ENCODE measurements around the gene RAB43.
"Not testable (repeated sequence)": the region's sequence is repeated elsewhere in the genome, so short reads cannot be mapped to it uniquely, and the experiment has no call there.

Gene RAB43

DNA sequence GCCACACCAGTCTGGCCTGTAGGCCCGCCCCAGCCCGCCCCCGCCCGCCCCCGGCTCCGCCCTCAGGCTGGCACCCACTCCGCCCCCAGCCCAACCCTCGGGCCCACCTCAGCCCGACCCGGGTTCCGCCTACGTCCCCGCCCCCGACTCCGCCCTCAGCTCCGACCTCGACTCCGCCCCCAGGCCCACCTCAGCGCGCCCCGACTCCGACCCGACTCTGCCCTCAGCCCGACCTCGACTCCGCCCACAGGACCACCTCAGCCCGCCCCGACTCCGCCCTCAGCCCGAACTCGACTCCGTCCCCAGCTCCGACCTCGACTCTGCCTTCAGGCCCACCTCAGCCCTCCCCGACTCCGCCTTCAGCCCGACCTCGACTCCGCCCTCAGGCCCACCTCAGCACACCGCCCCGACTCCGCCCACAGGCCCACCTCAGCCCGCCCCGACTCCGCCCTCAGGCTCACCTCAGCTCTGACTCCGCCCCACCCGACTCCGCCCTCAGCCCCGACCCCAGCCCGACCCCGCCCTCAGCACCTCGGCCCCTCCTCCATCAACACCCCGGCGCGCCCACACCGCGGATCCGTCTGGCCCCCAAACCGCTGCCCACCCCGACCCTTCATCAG is at the start of gene RAB43:
Gene RAB43 (minus strand): TSS at position 13 of the 620 bp plus-strand sequence. CDS start 315 bp downstream, outside the sequence.
- peak; percentile 83 to 85 for DNase-seq (ENCODE audit: low read depth in 2 of 2)

DNA sequence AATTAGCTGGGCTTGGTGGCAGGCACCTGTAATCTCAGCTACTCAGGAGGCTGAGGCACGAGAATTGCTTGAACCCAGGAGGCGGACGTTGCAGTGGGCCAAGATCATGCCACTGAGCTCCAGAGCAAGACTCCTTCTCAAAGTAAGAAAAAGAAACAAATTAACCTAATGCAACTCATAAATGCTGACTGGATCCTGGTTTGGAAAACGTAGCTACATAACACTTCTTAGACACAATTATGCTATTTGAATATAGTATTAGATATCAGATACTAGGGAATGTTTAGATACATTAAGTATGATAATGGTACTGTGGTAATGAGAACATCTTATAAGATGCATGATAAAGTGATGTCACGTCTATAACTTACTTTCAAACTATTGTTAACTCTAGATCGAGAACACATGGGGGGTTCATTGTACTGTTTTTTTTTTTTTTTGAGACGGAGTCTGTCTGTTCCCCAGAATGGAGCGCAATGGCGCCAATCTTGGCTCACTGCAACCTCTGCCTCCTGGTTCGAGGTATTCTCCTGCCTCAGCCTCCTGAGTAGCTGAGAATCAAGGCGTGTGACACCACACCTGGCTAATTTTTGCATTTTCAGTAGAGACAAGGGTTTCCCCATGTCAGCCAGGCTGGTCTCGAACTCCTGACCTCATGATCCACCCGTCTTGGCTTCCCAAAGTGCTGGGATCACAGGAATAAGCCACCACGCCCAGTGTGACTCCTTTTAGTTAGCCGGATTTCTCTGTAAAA is 45.2 kb upstream of the RAB43 start:
- DNase-seq (ENCODE audit: low read depth in 2 of 2), result no peak

DNA sequence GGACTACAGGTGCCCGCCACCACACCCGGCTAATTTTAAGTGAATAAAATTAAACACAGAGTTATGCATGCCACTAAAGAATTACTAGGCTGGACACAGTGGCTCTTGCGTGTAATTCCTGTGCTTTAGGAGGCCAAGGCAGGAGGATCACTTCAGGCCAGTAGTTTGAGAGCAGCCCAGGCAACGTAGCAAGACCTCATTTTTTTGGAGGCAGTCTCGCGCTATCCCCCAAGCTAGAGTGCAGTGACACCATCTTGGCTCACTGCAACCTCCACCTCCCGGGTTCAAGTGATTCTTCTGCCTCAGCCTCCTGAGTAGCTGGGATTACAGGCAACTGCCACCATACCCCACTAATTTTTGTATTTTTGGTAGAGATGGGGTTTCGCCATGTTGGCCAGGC is 44.0 kb upstream of the RAB43 start:
- not testable (repeated sequence) for DNase-seq (ENCODE audit: low read depth in 2 of 2)

DNA sequence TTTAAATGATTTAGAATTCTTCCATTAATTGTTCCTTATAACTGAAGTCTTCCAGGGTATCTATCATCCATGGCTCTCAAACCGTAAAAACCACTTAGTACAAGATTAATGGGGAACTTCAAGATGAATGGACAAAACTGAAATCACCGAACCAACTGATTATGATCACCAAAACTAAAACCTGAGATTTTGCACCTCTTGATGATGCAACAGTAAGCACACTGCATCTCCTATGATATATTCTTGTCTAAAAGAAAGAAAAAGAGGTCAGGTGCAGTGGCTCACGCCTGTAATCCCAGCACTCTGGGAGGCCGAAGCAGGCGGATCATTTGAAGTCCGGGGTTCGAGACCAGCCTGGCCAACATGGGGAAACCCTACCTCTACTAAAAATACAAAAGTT is 42.9 kb upstream of the RAB43 start:
- DNase-seq (ENCODE audit: low read depth in 2 of 2), result no peak

DNA sequence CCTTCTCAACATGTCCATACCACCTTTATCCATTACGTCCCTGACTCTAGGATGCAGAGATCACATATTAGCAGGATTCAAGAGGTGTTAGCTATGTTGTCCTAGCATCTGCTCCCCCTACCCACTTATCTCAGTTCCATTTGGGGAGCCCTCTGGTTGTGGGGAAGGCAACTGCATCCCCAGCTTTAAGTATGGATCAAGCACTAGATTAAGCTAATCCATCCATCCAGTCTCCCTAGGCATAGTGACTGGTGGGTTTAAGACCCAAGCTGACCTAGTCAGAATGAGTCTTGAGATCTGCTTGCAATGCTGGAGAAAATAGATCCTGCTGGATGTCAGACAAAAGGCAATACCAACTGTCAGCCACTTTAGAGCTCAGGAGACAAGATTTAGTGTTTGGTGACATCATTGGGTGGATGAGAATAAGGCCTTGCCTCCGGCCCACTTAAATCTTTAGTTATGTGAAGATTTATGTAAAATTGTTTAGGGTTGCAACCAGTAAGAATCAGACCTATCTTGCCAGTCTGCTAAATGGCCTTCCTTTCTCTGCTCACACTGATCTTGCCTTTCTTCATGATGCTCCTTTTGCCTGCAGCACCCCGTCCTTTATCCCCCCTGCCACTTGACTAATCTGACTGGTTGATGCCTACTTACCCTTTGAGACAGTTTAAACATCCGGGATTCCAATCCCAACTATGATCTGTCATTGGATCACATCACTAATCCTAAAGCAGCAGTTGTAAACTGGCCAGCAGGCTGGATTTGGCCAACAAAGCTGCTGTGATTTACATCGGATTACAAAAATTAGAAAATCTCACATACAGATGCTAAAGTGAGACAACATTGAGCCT is 41.4 kb upstream of the RAB43 start:
- no peak for DNase-seq (ENCODE audit: low read depth in 2 of 2)

DNA sequence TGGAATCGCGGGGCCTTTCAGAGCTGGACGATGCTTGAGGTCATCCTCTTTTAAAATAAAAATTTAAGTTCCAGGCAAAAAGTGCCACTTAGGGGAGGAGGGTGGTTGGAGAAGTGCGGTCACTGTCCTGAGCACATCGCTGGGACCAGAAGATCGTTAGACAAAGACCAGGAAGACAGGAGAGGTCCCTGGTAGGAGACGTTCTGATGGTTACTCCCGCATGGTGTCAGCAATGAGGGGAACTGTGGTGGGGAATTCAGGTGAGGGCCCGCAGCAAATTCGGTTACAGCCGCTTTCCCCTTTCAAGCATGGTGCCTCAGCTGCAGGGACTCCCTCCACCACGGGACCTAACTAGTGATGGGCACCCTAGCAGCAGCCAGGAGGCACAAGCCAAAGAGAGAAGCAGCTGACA is 40.3 kb upstream of the RAB43 start:
- DNase-seq (ENCODE audit: low read depth in 2 of 2), result no peak

DNA sequence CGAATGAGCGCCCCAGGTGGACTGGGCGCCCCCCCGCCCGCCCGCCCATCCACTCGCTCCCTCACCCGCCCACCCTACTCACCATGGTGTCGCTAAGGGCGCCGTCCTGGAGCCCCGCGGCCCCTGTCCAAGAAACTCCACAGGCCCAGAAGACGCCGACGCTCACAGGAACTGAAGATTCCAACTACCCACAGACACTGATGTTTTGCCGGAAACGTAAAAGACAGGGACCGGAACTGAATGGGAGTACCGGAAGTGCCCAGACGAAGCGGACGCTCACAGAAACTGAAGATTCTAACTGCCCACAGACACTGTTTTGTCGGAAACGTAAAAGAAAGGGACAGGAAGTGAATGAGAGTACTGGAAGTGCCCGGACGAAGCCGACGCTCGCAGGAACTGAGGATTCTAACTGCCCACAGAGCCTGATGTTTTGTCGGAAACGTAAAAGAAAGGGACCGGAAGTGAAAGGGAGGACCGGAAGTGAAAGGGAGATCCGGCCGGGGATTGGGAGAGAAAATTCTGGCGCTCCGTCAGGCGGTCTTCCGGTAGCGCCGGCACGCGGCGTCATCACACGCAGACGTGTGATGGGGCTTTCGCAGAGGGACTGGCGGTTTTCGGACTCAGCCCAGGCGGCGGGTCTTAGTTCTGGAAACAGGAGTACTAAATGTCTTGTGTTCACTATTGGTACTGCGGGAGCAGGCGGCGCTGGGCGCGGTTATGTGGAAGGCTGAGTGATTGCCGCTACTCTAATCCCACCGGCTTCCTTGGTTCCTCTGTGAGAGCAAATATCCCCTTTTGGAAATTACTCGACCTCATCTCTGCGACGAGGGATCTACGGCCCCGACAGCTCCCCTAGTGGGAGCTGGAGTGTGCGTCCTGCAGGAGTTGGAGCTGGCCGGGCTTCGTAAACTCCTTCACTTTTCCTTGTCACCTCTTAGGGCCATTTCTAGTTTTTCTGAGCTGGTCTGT is 39.6 kb upstream of the RAB43 start, which contains the start of gene ISY1:
Gene ISY1 (minus strand): TSS at position 173 of the 969 bp plus-strand sequence. CDS start 88 bp downstream, at position 85.
- DNase-seq (ENCODE audit: low read depth in 2 of 2), result peak; percentile 66 to 68

DNA sequence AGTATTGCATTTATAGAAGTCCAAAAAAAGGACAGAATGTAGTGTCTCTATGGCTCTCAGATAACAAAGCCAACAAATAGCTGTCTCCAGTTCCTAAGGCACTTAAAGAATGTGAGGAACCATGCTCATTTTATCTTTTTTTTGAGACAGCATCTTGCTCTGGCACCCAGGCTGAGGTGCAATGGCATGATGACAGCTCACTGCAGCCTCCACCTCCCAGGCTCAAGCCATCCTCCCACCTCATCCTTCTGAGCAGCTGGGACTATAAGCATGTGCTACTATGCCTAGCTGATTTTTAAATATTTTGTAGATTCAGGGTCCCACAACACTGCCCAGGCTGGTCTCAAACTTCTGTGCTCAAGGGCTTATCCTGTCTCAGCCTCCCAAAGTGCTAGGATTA is 23.2 kb upstream of the RAB43 start:
- DNase-seq (ENCODE audit: low read depth in 2 of 2), result no peak

DNA sequence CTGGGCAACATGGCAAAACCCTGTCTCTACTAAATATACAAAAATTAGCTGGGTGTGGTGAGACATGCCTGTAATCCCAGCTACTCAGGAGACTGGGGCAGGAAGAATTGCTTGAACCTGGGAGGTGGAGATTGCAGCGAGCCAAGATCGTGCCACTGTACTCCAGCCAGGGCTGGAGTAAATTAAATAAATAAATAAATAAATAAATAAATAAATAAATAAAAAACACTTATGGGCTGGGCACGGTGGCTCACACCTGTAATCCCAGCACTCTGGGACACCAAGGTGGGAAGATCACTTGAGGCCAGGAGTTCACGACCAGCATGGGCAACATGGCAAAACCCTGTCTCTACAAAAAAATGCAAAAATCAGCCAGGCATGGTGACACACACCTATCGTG is 19.4 kb upstream of the RAB43 start:
- DNase-seq (ENCODE audit: low read depth in 2 of 2), result not testable (repeated sequence)

DNA sequence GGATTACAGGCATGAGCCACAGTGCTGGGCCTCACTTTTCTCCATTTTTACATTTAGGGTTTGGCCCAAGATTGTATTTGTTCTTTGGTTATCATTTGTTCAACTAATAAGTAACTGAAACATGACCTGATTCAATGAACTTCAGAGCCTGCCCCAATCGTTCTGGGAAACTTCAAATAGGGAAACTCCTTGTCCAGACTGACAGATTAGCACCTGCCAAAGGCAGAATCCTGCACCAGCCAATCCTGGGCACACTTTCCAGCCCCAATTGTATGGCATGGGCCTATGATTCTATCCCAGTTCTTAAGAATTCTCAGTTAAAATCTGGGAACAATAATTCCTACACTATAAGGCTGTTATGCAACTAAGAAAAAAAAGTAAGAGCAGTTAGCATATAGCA is 18.3 kb upstream of the RAB43 start:
- no peak for DNase-seq (ENCODE audit: low read depth in 2 of 2)

DNA sequence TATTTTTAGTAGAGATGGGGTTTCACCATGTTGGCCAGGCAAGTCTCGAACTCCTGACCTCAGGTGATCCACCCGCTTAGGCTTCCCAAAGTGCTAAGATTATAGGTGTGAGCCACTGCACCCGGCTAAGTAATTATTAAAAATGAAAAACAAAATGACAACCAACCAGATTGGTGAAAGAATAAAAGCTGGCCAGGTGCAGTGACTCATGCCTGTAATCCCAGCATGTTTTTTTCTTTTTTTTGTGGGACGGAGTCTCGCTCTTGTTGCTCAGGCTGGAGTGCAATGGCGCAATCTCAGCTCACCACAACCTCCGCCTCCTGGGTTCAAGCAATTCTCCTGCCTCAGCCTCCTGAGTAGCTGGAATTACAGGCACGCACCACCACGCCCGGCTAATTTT is 14.7 kb upstream of the RAB43 start:
- DNase-seq (ENCODE audit: low read depth in 2 of 2), result not testable (repeated sequence)

DNA sequence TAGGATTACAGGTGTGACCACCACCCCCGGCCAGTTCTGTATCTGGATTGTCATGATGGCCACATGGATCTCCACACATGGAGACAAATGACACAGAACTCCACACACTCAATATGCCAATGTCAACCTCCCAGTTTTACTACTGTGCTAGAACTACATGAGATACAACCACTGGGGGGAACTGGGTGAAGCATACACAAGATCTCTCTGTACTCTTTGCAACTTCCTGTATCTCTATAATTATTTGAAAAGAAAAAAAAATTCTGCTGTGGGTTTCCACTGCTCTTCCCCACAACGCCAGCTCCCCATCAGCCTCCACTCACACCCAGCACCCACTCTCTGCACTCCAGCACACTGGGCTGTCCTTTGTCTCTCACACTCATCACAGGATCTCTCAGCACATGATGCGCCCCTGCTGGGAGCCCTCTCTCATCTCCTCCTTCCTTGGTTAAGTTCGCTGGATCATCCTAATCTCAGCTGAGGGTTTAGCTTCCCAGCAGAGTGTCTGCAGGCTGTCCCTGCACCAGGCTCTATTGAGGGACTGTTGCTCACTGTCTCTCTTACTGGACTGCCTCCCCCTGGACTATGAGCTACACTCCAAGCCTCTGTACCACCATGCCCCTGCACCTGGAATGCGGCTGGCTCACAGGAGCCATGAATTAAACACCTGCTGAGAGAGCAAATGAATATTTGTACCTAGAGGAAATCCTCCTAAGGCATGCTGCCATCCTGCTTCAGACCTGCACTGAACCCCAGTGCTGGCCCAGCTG is 10.7 kb upstream of the RAB43 start:
- no peak for DNase-seq (ENCODE audit: low read depth in 2 of 2)

DNA sequence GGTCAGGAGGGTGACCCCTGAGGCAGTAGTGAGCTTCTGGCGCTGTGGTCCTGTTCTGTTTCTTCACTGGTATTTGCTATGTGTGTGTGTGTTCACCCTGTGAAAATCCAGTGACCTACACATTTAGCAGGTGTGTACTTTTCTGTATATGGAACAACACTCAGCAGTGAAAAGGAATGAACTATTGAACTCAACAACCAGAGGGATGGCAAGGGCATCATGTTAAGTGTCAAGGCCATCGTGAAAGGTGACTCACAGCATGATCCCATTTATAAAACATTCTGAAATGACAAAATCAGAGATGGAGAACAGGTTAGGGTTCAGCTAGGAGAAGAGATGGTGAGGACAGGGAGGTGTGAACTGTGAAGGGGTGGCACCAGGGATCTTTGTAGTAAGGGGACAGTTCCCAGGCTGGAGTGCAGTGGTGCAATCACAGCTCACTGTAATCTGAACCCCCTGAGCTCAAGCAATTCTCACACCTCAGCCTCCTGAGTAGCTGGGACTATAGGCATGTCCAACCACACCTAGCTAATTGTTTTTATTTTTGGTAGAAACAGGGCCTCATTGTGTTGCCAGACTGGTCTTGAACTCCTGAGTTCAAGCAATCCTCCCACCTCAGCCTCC is 10.0 kb upstream of the RAB43 start:
- no peak for DNase-seq (ENCODE audit: low read depth in 2 of 2)

DNA sequence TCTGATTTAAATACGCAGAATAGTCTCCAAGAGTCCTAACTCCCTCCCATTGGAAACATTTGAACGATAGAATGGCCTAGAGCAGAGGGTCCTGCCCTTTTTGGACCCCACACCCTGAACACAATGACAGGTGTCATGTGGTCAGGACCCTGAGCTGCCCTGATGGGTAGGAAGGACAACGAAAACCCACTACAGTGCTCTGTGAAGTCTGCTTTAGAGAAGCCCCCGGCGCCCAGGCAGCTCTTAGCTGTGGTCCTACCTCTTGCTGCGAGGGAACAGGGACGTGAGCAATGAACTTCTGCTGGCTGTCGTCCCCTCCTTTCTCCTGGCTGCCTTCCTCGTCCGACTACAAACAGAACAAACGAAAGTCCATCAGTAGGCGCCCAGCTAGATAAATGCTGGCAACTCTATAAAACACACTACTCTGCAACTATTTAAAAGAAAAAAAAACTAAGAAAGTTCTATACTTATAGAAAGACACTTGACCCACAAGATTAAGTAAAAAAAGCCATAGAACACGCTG is 8.7 kb upstream of the RAB43 start:
- DNase-seq (ENCODE audit: low read depth in 2 of 2), result no peak

DNA sequence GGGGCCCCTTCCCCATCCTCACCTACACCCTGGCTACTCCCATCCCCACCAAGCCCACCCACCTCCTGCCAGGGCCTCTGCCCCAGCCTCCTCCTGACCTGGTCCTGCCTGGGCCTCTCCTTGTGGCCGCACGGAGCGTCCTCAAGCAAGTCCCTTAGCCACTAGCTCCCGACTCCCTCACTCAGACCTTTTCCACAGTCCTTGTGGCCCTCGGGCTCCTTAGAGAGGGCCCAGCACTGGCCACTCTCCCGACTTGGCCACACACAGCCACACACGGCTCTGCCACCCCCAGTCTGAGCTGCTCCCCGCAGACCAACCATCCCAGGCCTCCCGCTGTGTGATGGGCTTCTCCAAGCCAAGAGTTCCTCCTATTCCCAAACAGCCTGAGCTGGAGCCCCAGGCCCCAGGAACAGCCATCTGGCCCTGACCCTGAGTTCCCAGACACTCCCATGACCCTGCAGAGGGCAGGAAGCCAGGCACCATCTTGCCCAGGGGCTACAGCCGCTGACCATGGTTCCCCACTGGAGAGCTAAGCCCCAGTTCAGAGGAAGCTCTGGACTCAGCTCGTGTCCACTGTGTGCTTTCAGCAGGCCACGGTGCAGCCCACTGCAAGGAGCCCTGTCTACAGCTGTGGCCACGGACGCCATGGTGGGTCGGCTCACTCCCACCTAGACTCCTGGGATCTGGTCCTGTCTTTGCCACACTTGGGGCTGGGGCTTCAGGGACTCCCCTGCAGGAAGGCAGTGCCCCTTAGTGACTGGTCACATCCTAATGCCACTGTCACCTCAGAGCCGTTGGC is 7.0 kb upstream of the RAB43 start:
- DNase-seq (ENCODE audit: low read depth in 2 of 2), result no peak

DNA sequence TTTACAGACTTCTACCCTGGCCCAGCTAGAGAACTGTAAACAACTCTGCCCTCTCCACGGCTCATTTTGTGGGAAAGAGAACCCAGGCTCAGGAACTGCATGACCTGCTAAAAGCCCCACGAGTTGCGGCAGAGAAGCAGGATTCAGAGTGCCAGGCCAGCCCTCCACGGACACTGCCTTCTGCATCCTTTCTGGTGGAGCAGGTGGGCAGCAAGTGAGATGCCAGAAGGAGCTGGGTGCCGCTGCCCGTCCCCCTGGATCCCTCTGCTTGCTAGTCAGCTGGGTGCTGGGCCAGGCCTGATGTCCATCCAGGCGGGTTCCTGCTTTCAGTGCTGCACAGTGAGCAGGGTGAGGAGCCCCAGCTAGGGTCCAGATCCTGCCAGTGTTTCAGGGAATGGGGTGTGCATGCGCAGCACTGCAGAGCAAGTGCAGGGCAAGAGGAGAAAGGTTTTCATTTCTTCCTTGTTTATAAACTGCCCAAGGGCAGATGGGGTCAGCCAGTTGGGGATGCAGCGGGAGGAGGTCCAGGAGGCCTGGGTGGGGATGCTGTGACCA is 5.2 kb upstream of the RAB43 start:
- DNase-seq (ENCODE audit: low read depth in 2 of 2), result no peak

DNA sequence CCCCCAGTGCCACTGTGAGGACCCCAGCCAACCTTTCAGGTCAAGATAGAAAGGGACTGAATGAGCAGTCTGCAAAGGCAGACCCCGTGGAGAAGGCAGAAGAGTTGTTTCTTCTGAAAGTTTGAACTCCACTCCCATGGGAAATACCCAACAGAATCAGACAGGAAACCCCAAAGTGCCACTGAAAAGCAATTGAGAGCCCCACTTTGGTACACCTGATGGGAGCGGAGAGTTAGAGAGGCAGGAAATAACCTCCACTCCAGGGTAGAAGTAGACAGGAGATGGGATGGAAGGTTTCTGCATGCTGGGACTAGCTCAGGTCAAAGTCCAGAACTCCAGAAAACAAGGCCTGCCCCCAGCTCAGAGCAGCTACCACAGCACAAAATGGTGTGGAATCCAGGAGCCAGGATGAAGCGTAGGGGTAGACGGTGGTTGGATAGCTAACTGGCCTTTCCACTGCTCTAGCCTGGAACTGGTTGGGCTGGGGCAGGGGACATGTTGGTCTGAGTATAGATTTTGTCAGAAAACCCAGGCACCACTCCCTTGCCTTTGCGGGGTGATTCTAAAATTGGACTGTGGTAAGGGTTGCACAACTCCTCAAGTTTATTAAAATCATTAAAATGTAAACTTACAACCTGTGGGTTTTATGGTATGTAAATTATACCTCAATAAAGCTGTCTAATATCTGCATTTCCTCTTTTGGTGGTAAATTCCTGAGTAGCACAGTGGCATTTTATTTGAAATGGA is 1.9 kb upstream of the RAB43 start:
- DNase-seq (ENCODE audit: low read depth in 2 of 2), result no peak
